HG02943 (cell line): ENCODE data around the gene SLC22A1.
"Not testable (repeated sequence)": the region's sequence is repeated elsewhere in the genome, so short reads cannot be mapped to it uniquely, and the experiment has no call there.

Source experiments
- ATAC-seq: cut with Tn5 transposase; IDR thresholded peaks from one replicate; pipeline ENCODE4 v1.9.1; 2021; ENCODE audit warnings: mild to moderate bottlenecking, low read depth, moderate library complexity; ENCODE audit not compliant: unreplicated experiment

SLC22A1 gene

GRCh38 chr6:160092602-160093001, 29.0 kb upstream of the SLC22A1 start:
- ATAC-seq, result no peak

GRCh38 chr6:160093061-160093460, 28.6 kb upstream of the SLC22A1 start:
- ATAC-seq, result no peak

- ATAC-seq, result no peak
These were observed 27.7 kb upstream of the SLC22A1 start for GRCh38 chr6:160093946-160094345.

- ATAC-seq, result no peak
These were observed 26.3 kb upstream of the SLC22A1 start for GRCh38 chr6:160095146-160095845.

GRCh38 chr6:160101277-160102205, 20.1 kb upstream of the SLC22A1 start:
- ATAC-seq, result no peak

GRCh38 chr6:160102399-160102798, 19.2 kb upstream of the SLC22A1 start:
- ATAC-seq, result no peak

- no peak for ATAC-seq
These were observed 18.4 kb upstream of the SLC22A1 start for GRCh38 chr6:160102956-160103824.

- ATAC-seq, result no peak
These were observed 17.9 kb upstream of the SLC22A1 start for GRCh38 chr6:160103825-160104100.

- ATAC-seq, result no peak
These were observed 16.6 kb upstream of the SLC22A1 start for GRCh38 chr6:160104821-160105517.

- ATAC-seq, result no peak
These were observed 15.6 kb upstream of the SLC22A1 start for GRCh38 chr6:160106010-160106409.

- no peak for ATAC-seq
These were observed 14.9 kb upstream of the SLC22A1 start for GRCh38 chr6:160106701-160107100.

GRCh38 chr6:160108077-160108476, 13.5 kb upstream of the SLC22A1 start:
- ATAC-seq, result no peak

GRCh38 chr6:160110586-160111123, 11.0 kb upstream of the SLC22A1 start:
- no peak for ATAC-seq

- ATAC-seq, result no peak
These were observed 9.8 kb upstream of the SLC22A1 start for GRCh38 chr6:160111806-160112205.

- ATAC-seq, result no peak
These were observed 8.9 kb upstream of the SLC22A1 start for GRCh38 chr6:160112628-160113299.

- ATAC-seq, result not testable (repeated sequence)
These were observed 7.1 kb upstream of the SLC22A1 start for GRCh38 chr6:160114536-160114935.

GRCh38 chr6:160115421-160115820, 6.2 kb upstream of the SLC22A1 start:
- ATAC-seq, result no peak

- ATAC-seq, result no peak
These were observed 5.2 kb upstream of the SLC22A1 start for GRCh38 chr6:160116411-160116810.

- ATAC-seq, result no peak
These were observed 4.5 kb upstream of the SLC22A1 start for GRCh38 chr6:160117137-160117536.
